Heart left ventricle (tissue), 16 donors: Measurements from ENCODE around the gene SPOCK2. TPM values are rescaled to one million over a fixed set of nuclear protein-coding genes. Genes with fewer than 3 reads are reported as not detected.

ENCODE experiments used
- ATAC-seq, 4 donors: fragments of 200-7000 bp; cut with Tn5 transposase; one replicate each; pipeline ENCODE4 v1.9.1; 2020 to 2022; ENCODE audit warnings: moderate library complexity in 4 of 4, mild to moderate bottlenecking in 3 of 4, moderate number of reproducible peaks in 1 of 4
- DNase-seq, 5 donors: peaks; one replicate each; pipeline ENCODE4 v3.0.0-alpha.2; 2020
- H3K27ac ChIP-seq, 12 donors: fragments of 200-600 bp; sonication (generic) in 4 of 12; one replicate each; pipeline versions ENCODE4 v1.5.0 to v1.8.0; 2016 to 2022; ENCODE audit warnings: mild to moderate bottlenecking in 2 of 12
- H3K27me3 ChIP-seq, 9 donors: fragments of 200-600 bp; sonication (generic) in 2 of 9; one replicate each; pipeline versions ENCODE4 v1.5.1 to v1.8.0; 2016 to 2022; ENCODE audit warnings: mild to moderate bottlenecking in 3 of 9
- H3K36me3 ChIP-seq, 9 donors: fragments of 200-600 bp; sonication (generic) in 2 of 9; one replicate each; pipeline versions ENCODE4 v1.5.0 to v1.8.0; 2018 to 2022; ENCODE audit warnings: mild to moderate bottlenecking in 2 of 9
- H3K4me1 ChIP-seq, 12 donors: fragments of 200-600 bp; sonication (generic) in 4 of 12; one replicate each; pipeline versions ENCODE4 v1.5.0 to v1.8.0; 2016 to 2022; ENCODE audit warnings: mild to moderate bottlenecking in 3 of 12
- H3K4me3 ChIP-seq, 12 donors: fragments of 200-600 bp; sonication (generic) in 4 of 12; one replicate each; pipeline versions ENCODE4 v1.5.0 to v1.8.0; 2017 to 2022; ENCODE audit warnings: mild to moderate bottlenecking in 9 of 12, moderate library complexity in 4 of 12
- H3K9me3 ChIP-seq, 12 donors: fragments of 200-600 bp; sonication (generic) in 4 of 12; one replicate each; pipeline versions ENCODE4 v1.5.0 to v1.8.0; 2016 to 2022; ENCODE audit warnings: mild to moderate bottlenecking in 1 of 12
- POLR2A ChIP-seq, 2 donors: fragments of 450-650 bp; IDR thresholded peaks; one replicate each; pipeline ENCODE4 v1.6.1; 2017; ENCODE audit warnings: antibody characterized with exemption in 2 of 2, mild to moderate bottlenecking in 2 of 2, moderate library complexity in 2 of 2
- WGBS, 4 donors: extraction: QIAGEN DNeasy Blood & Tissue Kit in 2 of 4; methylation state at CpG; one replicate each; pipeline versions ENCODE4 v1.1.5 to v1.1.7; 2013 to 2018; 5-methylcytosine and 5-hydroxymethylcytosine counted together
- intact Hi-C, 10 donors: fragments of 100-400 bp; cut with DNase I; formaldehyde crosslinking; loops; one replicate each; pipeline versions ENCODE4 v1.11.1 to v1.14.2; 2022
- polyA plus RNA-seq, 2 donors: library from polyadenylated mRNA; stranded (reverse); fragments of 200-250 nt; gene quantifications; one replicate each; pipeline ENCODE4 v1.2.3, GENCODE V29; 2013
- total RNA-seq, 9 donors: library from RNA; depleted of rRNA in 2 of 9; stranded (reverse); fragments of >200 nt in 2 of 9; fragmentation: NEBNext Ultra II Directional in 3 of 9; extraction: Animal tissue kit (Norgen Biotek cat#: 25700) in 3 of 9; gene quantifications; one replicate each; pipeline versions ENCODE4 v1.1.0 to v1.2.4, GENCODE V29; 2016 to 2023
- TF ChIP-seq, protein P1 (sequence below), 12 donors: fragments of 200-600 bp; sonication (generic) in 4 of 12; IDR thresholded peaks; one replicate each; pipeline versions ENCODE4 v1.5.0 to v1.8.0; 2018 to 2022; ENCODE audit warnings: antibody characterized with exemption in 12 of 12, mild to moderate bottlenecking in 5 of 12
- donor health status: ischemic (EF 13 %, LVEDD 7.1; RV severe dilation, severe dysfunction).
- donor health status: healthy with polysubstance abuse.
- donor health status: DM: no; HTN: yes; CAD: no.
- donor health status: DM: no; HTN: no; CAD: no.
- donor health status: ischemic (EF 25% LVEDD 6.9; RV normal size, moderate dysfunction).
- donor health status: ischemic (EF 25% LVEDD 5.7; RV mildly dilated, moderate dysfunction).
- donor health status: healthy.
- donor health status: DM: yes; HTN: yes; CAD: no.
- donor health status: ischemic (EF 35%, LVEDD 5.7; RV mildly dilated, moderate dysfunction).
- donor health status: nonischemic (EF 11% LVEDD 7.7; RV severe dilation, severe dysfunction).
- donor health status: DM: yes; HTN: yes; CAD: no.
- donor health status: PGD.
- donor health status: ischemic (EF 29% LVEDD 5.4; RV normal size, mild dysfunction).
- donor health status: nonischemic (EF 23%, LVEDD 6.1; RV moderate dilation, normal function).

Gene SPOCK2
- total and polyA plus RNA-seq, 11 donors = 4.4 to 16.6 (median 8.0) TPM

DNA sequence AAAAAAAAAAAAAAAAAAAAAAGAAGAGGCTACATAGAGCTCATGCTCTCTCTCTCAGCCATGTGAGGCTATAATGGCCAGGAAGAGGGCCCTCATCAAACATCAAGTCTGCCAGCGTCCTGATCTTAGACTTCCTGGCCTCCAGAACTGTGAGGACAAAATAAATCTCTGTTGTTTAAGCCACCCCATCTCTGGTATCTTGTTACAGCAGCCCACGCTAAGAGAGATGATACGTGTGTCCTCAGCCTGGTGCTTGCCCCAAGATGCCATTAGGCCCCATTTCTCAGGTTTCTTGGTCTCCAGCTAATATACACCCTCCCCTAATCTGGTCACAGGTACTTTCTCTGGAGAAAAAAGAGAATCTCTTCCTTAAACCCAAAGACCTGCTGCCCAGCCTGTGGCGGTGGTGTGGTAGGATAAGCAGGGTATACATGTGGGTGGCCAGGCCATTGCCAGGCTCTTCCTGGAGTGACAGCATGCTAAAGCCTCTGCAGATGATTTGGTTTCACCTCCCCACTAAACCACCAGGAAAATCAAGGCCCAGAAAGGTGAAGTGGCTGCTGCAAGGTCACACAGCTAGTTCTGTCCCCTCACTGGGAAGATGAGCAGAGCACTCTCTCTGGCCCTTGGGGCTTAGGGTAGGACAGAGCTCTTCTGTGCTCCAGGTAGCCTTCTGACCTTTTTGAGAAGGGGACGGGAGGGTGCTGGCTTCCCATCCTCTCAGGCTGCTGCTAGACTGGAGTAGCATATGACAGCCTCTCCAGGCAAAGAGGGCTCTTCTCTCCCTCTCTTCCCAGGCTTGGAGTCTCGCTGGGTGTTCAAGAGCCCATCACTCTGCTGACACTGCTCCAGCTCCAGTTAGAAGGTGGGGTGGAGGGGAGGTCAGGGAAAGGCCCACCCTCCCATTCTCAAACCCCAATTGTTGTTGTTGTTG is 5.2 kb downstream of the SPOCK2 start:
- TF ChIP-seq, protein P1, sequence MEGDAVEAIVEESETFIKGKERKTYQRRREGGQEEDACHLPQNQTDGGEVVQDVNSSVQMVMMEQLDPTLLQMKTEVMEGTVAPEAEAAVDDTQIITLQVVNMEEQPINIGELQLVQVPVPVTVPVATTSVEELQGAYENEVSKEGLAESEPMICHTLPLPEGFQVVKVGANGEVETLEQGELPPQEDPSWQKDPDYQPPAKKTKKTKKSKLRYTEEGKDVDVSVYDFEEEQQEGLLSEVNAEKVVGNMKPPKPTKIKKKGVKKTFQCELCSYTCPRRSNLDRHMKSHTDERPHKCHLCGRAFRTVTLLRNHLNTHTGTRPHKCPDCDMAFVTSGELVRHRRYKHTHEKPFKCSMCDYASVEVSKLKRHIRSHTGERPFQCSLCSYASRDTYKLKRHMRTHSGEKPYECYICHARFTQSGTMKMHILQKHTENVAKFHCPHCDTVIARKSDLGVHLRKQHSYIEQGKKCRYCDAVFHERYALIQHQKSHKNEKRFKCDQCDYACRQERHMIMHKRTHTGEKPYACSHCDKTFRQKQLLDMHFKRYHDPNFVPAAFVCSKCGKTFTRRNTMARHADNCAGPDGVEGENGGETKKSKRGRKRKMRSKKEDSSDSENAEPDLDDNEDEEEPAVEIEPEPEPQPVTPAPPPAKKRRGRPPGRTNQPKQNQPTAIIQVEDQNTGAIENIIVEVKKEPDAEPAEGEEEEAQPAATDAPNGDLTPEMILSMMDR (IDR thresholded peaks at IDR 0.05) = no peak
- no peak for TF ChIP-seq POLR2A (IDR thresholded peaks at IDR 0.05)
- DNase-seq = no peak

DNA sequence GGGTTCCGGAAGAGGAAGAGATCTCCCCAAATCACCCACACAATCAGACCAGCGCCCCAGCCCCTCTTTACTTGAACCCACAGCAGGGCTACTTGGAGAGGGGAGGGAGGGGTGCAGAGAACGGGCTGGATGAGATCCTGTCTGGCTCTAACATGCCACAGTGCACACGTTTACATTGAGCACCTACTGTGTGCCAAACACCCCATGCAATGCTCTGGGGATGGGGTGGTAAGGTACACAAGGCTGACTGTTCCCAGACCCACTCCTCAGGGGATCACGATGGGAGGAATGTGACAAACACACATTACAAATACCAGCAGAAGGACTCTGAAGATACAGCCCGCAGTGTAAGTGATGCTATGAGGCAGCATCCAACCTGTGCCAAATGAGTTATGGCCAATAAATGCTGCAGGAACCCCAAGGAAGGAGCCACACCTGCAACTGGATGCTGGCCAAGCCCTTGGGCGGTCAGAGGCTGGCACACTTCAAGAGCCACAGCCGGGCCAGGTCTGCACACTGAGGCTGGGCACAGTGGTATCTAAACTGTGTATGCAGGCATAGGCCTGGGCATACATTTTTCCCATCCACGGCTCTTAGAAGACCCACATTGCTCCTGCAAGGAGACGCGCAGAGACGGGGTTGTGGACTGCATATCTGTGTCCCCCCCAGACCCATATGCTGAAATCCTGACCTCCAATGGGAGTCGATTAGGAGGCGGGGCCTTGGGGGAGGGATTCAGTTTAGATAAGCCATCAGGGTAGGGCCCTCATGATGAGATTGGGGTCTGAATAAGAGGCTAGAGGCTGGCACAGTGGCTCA is 6.4 kb downstream of the SPOCK2 start:
- no peaks in the 10 kb centered on the region for H3K36me3 ChIP-seq
- TF ChIP-seq, protein P1 (IDR thresholded peaks at IDR 0.05) = no peak
- no peak for TF ChIP-seq POLR2A (IDR thresholded peaks at IDR 0.05)
- WGBS, 4 donors = 81 to 87% (median 83%) methylated on average over 14 of the region's 14 CpGs
- no peak overlapping the region for H3K4me3 ChIP-seq
- intact Hi-C loops = no loop called here
- peaks cover 0 to 4% (median 0%) of the 10 kb centered on the region in 9 donors for H3K27me3 ChIP-seq
- no peaks in the 10 kb centered on the region for H3K9me3 ChIP-seq
- H3K4me1 ChIP-seq = peaks cover 0 to 20% (median 0%) of the 10 kb centered on the region in 12 donors
- DNase-seq = no peak
- H3K27ac ChIP-seq = no peak overlapping the region
- no peak for ATAC-seq

More for the DNA sequence above, 5.2 kb downstream of the SPOCK2 start:
- no peaks in the 10 kb centered on the region for H3K36me3 ChIP-seq
- WGBS, 4 donors = 83 to 97% (median 86%) methylated on average over 6 of the region's 6 CpGs
- ATAC-seq = no peak
- H3K4me1 ChIP-seq = peaks cover 0 to 30% (median 8%) of the 10 kb centered on the region in 12 donors
- intact Hi-C loops = no loop called here
- H3K4me3 ChIP-seq = no peak overlapping the region
- H3K9me3 ChIP-seq = no peaks in the 10 kb centered on the region
- peaks cover 0 to 14% (median 7%) of the 10 kb centered on the region in 9 donors for H3K27me3 ChIP-seq
- no peak overlapping the region for H3K27ac ChIP-seq

DNA sequence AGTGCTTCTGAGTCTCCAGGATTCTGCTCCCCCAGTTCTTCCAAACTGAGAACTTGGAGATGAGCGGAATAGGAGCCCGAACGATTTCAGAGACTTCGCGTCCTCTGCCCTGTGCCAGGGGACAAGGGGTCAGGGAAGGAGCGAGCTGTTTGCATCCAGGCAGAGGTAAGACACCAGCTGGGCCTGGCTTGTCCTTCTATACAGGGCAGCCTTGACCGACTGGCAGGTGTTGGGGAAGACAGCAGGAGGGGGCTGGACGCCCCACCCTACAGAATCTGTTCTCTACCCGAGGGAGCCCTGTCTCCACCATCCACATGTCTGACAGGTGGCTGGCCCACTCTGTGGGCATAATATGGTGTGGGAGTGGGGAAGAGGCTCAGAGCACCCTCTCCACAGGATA is 7.1 kb downstream of the SPOCK2 start:
- intact Hi-C loops = no loop called here
- no peak for TF ChIP-seq POLR2A (IDR thresholded peaks at IDR 0.05)
- TF ChIP-seq, protein P1 (IDR thresholded peaks at IDR 0.05) = no peak
- ATAC-seq (no peak), DNase-seq (no peak)
- Histone ChIP-seq H3K4me3 (no peak overlapping the region), H3K27ac (no peak overlapping the region), H3K27me3 (no peaks in the 10 kb centered on the region), H3K36me3 (no peaks in the 10 kb centered on the region), H3K9me3 (no peaks in the 10 kb centered on the region), H3K4me1 (peaks cover 0 to 13% (median 0%) of the 10 kb centered on the region in 12 donors)
- WGBS, 4 donors = 92 to 95% (median 94%) methylated on average over 9 of the region's 9 CpGs
